H1 (cell line): ENCODE measurements around the gene CDK4. TPM values are rescaled to one million over a fixed set of nuclear protein-coding genes. Genes with fewer than 3 reads are reported as not detected.

Experiments
- CTCF ChIA-PET: fragments of 300-600 bp; sonication (Branson Sonifier 250); formaldehyde crosslinking; loops from one replicate; lab custom pipeline; 2021; ENCODE audit not compliant: partially characterized antibody; lab: Charles Lee
- POLR2A ChIA-PET: fragments of 300-600 bp; sonication (Branson Sonifier 250); formaldehyde crosslinking; loops from one replicate; lab custom pipeline; 2021; ENCODE audit warnings: inconsistent platforms; ENCODE audit not compliant: partially characterized antibody; lab: Charles Lee
- DNase-seq, 2 experiments: peaks; one replicate each; pipeline versions ENCODE4 v3.0.0 to v3.0.0-alpha.2; 2010 to 2022; ENCODE audit warnings: low spot score in 2 of 2, low read depth in 1 of 2, mixed read lengths in 1 of 2
- FAIRE-seq: peaks from 2 replicates; lab custom pipeline; 2011; peaks lifted over from hg19 to GRCh38; lab: Jason Lieb, UNC
- H2AFZ ChIP-seq: 2 replicates; pipeline ENCODE4 v1.8.1; 2012; ENCODE audit warnings: low read length, inconsistent platforms
- H2AK5ac ChIP-seq: 2 replicates; pipeline ENCODE4 v1.6.1; 2013; ENCODE audit warnings: low read depth, low read length
- H2BK120ac ChIP-seq: replicated peaks from 2 replicates; pipeline ENCODE3; 2013; ENCODE audit warnings: low read depth, low read length, inconsistent platforms
- H2BK12ac ChIP-seq: 2 replicates; pipeline ENCODE4 v1.6.1; 2013; ENCODE audit warnings: low read depth, low read length
- H2BK15ac ChIP-seq: 2 replicates; pipeline ENCODE4 v1.6.1; 2013; ENCODE audit warnings: low read length
- H2BK20ac ChIP-seq: 2 replicates; pipeline ENCODE4 v1.6.1; 2013; ENCODE audit warnings: low read length
- H2BK5ac ChIP-seq: 2 replicates; pipeline ENCODE4 v1.6.1; 2013; ENCODE audit warnings: low read depth, low read length
- H3K14ac ChIP-seq: 2 replicates; pipeline ENCODE4 v1.6.1; 2013; ENCODE audit warnings: inconsistent platforms; ENCODE audit not compliant: insufficient read length
- H3K18ac ChIP-seq: 2 replicates; pipeline ENCODE4 v1.6.1; 2013; ENCODE audit warnings: low read length; ENCODE audit errors: extremely low read depth
- H3K23ac ChIP-seq: 2 replicates; pipeline ENCODE4 v1.6.1; 2013; ENCODE audit warnings: inconsistent platforms; ENCODE audit not compliant: insufficient read length
- H3K23me2 ChIP-seq: 2 replicates; pipeline ENCODE4 v1.6.1; 2013; ENCODE audit warnings: low read depth, low read length
- H3K27ac ChIP-seq: 2 replicates; pipeline ENCODE4 v1.6.1; 2011; ENCODE audit warnings: low read depth, low read length, inconsistent platforms
- H3K27me3 ChIP-seq, 4 experiments: replicated peaks in 1 of 4; 1 replicate in 1 of 4; 2 replicates in 3 of 4; pipeline versions ENCODE4 v1.6.1 to v1.8.1; 2011 to 2013; ENCODE audit warnings: low read length in 3 of 4, mild to moderate bottlenecking in 3 of 4, inconsistent platforms in 2 of 4, mixed read lengths in 2 of 4, moderate library complexity in 1 of 4; ENCODE audit not compliant: control insufficient read depth in 3 of 4, insufficient read depth in 3 of 4; ENCODE audit errors: extremely low read depth in 1 of 4
- H3K36me3 ChIP-seq, 4 experiments: 2 replicates each; pipeline versions ENCODE4 v1.6.1 to v1.8.1; 2011 to 2013; ENCODE audit warnings: mild to moderate bottlenecking in 4 of 4, low read length in 3 of 4, moderate library complexity in 2 of 4, control low read depth in 1 of 4, inconsistent platforms in 1 of 4; ENCODE audit not compliant: insufficient read depth in 4 of 4, control insufficient read depth in 2 of 4
- H3K4ac ChIP-seq: replicated peaks from 2 replicates; pipeline ENCODE3; 2013; ENCODE audit warnings: low read length, low read depth, mixed read lengths, inconsistent platforms; ENCODE audit not compliant: insufficient read length
- H3K4me1 ChIP-seq, 4 experiments: replicated peaks in 1 of 4; 1 replicate in 1 of 4; 2 replicates in 3 of 4; pipeline versions ENCODE4 v1.6.1 to v1.8.1; 2011 to 2013; ENCODE audit warnings: low read length in 3 of 4, inconsistent platforms in 2 of 4, mixed read lengths in 1 of 4; ENCODE audit not compliant: insufficient read depth in 4 of 4, control insufficient read depth in 3 of 4
- H3K4me2 ChIP-seq, 2 experiments: 2 replicates each; pipeline versions ENCODE4 v1.6.1 to v1.8.1; 2011 to 2013; ENCODE audit warnings: low read depth in 2 of 2, low read length in 2 of 2, control low read depth in 1 of 2, inconsistent platforms in 1 of 2, mild to moderate bottlenecking in 1 of 2; ENCODE audit not compliant: insufficient read depth in 1 of 2
- H3K4me3 ChIP-seq, 4 experiments: fragments of 200-600, 300-600 bp in 1 of 4; sonication (generic), shearing (Covaris generic), sonication (Bioruptor Twin) in 1 of 4; 2 replicates each; pipeline versions ENCODE4 v1.5.1 to v1.8.1; 2011 to 2016; ENCODE audit warnings: low read length in 4 of 4, low read depth in 3 of 4, control low read depth in 2 of 4, inconsistent platforms in 2 of 4, mild to moderate bottlenecking in 2 of 4, mixed read lengths in 1 of 4, moderate library complexity in 1 of 4; ENCODE audit not compliant: insufficient read depth in 2 of 4; ENCODE audit errors: extremely low read depth in 1 of 4
- H3K56ac ChIP-seq: replicated peaks from 2 replicates; pipeline ENCODE3; 2013; ENCODE audit warnings: low read depth, mild to moderate bottlenecking, mixed read lengths, low read length, inconsistent platforms; ENCODE audit not compliant: insufficient read length
- H3K79me1 ChIP-seq: 2 replicates; pipeline ENCODE4 v1.6.1; 2013; ENCODE audit warnings: low read depth, low read length, control low read depth
- H3K79me2 ChIP-seq, 2 experiments: 2 replicates each; pipeline versions ENCODE4 v1.6.1 to v1.8.1; 2012 to 2013; ENCODE audit warnings: low read length in 2 of 2, mild to moderate bottlenecking in 2 of 2, inconsistent platforms in 1 of 2; ENCODE audit not compliant: insufficient read depth in 2 of 2, control insufficient read depth in 1 of 2
- H3K9ac ChIP-seq, 4 experiments: replicated peaks in 1 of 4; 1 replicate in 1 of 4; 2 replicates in 3 of 4; pipeline versions ENCODE4 v1.6.1 to v1.8.1; 2011 to 2013; ENCODE audit warnings: low read depth in 3 of 4, low read length in 3 of 4, control low read depth in 2 of 4, mild to moderate bottlenecking in 2 of 4, moderate library complexity in 2 of 4, inconsistent platforms in 1 of 4; ENCODE audit errors: extremely low read depth in 1 of 4
- H3K9me3 ChIP-seq, 2 experiments: 2 replicates each; pipeline versions ENCODE4 v1.6.1 to v1.8.1; 2012 to 2013; ENCODE audit warnings: mild to moderate bottlenecking in 2 of 2, moderate library complexity in 2 of 2, control low read depth in 1 of 2, inconsistent platforms in 1 of 2, low read depth in 1 of 2, low read length in 1 of 2, mixed read lengths in 1 of 2; ENCODE audit not compliant: insufficient read depth in 2 of 2
- H4K20me1 ChIP-seq, 2 experiments: replicated peaks in 1 of 2; 2 replicates each; pipeline versions ENCODE3 to v1.8.1; 2011 to 2013; ENCODE audit warnings: inconsistent platforms in 2 of 2, low read length in 2 of 2, mild to moderate bottlenecking in 1 of 2; ENCODE audit not compliant: insufficient read depth in 2 of 2, control insufficient read depth in 1 of 2
- H4K5ac ChIP-seq: 2 replicates; pipeline ENCODE4 v1.6.1; 2013; ENCODE audit warnings: low read length, low read depth, mixed read lengths, inconsistent platforms; ENCODE audit not compliant: insufficient read length
- H4K8ac ChIP-seq: 2 replicates; pipeline ENCODE4 v1.8.0; 2013; ENCODE audit warnings: mild to moderate bottlenecking, moderate library complexity, low read length, inconsistent platforms; ENCODE audit not compliant: insufficient read depth; ENCODE audit errors: extremely low read depth
- H4K91ac ChIP-seq: replicated peaks from 2 replicates; pipeline ENCODE3; 2013; ENCODE audit warnings: low read length, mixed read lengths, inconsistent platforms; ENCODE audit not compliant: insufficient read length
- CEBPB ChIP-seq: IDR thresholded peaks from 2 replicates; pipeline ENCODE4 v1.6.1; 2012; ENCODE audit warnings: low read depth, low read length
- RAD21 ChIP-seq, 2 experiments: IDR thresholded peaks in 1 of 2; conservative IDR thresholded peaks in 1 of 2; 2 replicates each; pipeline ENCODE4 v1.6.1; 2011; ENCODE audit warnings: low read depth in 2 of 2, low read length in 2 of 2, improper control_type of control experiment in 1 of 2, inconsistent platforms in 1 of 2, mild to moderate bottlenecking in 1 of 2, moderate library complexity in 1 of 2
- ZNF274 ChIP-seq: IDR thresholded peaks from 2 replicates; pipeline ENCODE4 v1.7.0; 2012; ENCODE audit warnings: low read length, borderline replicate concordance; ENCODE audit errors: extremely low read depth
- WGBS, 2 experiments: shearing (Covaris generic) in 1 of 2; methylation state at CpG; one replicate each; pipeline versions ENCODE4 v1.1.6 to v1.1.7; 2013 to 2015; ENCODE audit warnings: low lambda C conversion rate in 2 of 2, mixed read lengths in 2 of 2, inconsistent platforms in 1 of 2, low coverage in 1 of 2, missing lambda C conversion rate in 1 of 2; ENCODE audit not compliant: insufficient replicate concordance in 2 of 2, insufficient coverage in 1 of 2, insufficient read length in 1 of 2; ENCODE audit errors: extremely low coverage in 1 of 2, missing lambda C conversion rate in 1 of 2; 5-methylcytosine and 5-hydroxymethylcytosine counted together
- polyA plus RNA-seq, 7 experiments: library from polyadenylated mRNA; depleted of rRNA in 3 of 7; stranded (reverse) in 5 of 7; unstranded in 2 of 7; fragments of >200 nt in 5 of 7; fragments of 200-250 nt in 2 of 7; gene quantifications; 1 replicate in 5 of 7; 2 replicates in 1 of 7; 4 replicates in 1 of 7; pipeline versions ENCODE4 v1.2.1 to v1.2.3, GENCODE V29; 2011 to 2013; ENCODE audit warnings: missing spikeins in 2 of 7, mixed read lengths in 2 of 7
- total RNA-seq: library from RNA; stranded (reverse); fragmentation: NEBNext Ultra II Directional; extraction: Animal tissue kit (Norgen Biotek cat#: 25700); gene quantifications from 2 replicates; pipeline ENCODE4 v1.2.1, GENCODE V29; 2021

The CDK4 gene
- total and polyA plus RNA-seq, 2 of the 8 experiments (the other 6 are each of a cell fraction or from before 2014, with no cell fraction given): 174 to 368 TPM

DNA sequence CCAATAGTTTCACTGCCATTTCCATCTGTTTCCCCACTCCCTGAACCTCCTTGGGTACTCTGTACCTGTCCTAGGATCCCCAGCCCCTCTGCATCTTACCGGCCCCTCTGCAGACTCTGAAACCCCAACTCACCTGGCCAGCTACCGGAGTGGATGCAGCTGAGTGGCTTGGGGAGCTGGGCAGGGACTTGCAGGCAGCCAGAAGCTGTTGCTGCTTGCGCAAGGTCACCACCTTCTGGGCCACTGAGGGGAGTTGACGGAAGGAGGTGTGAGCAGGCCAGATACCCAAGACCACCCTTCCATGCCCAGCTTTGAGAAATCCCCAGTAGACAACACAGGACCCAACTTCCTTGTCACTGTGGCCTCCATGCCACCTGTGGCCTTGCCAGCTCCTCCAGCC lies 19.8 kb downstream of the CDK4 start:
- H3K36me3 ChIP-seq: no peaks in the 10 kb centered on the region; a peak in 1 of 8 replicates
- H3K4ac ChIP-seq: no peak overlapping the region
- no peak overlapping the region for H4K91ac ChIP-seq
- H2BK5ac ChIP-seq: no peak overlapping the region
- H3K4me3 ChIP-seq: no peak overlapping the region
- ChIA-PET POLR2A (interaction anchor here (0.9 to 3.4 kb wide), 4 partner anchors 9 to 112 kb away, joined by 3 to 10 read pairs (median 5); partner anchors contain the start of gene TSPAN31), CTCF (interaction anchor here (0.5 to 2.6 kb wide), 12 partner anchors 9 to 272 kb away, joined by 3 to 19 read pairs (median 4); partner anchors contain the start of genes B4GALNT1 and TSPAN31)
- no peaks in the 10 kb centered on the region for H3K79me1 ChIP-seq
- TF ChIP-seq CEBPB (0 out of 2 replicates have a peak, but pooled peaks have one; percentile 17), ZNF274 (no peak), RAD21 (IDR thresholded peaks at IDR 0.05 in 1 of 2, conservative IDR thresholded peaks at IDR 0.05 in 1 of 2; ENCODE audit: low read depth in 2 of 2, low read length in 2 of 2) (no peak)
- H2BK20ac ChIP-seq: no peak overlapping the region
- H3K23ac ChIP-seq: no peak overlapping the region
- no peak overlapping the region for H2BK12ac ChIP-seq
- H3K79me2 ChIP-seq: no peaks in the 10 kb centered on the region
- peaks cover 0 to 19% of the 10 kb centered on the region in 2 experiments for H4K20me1 ChIP-seq
- H2BK15ac ChIP-seq: no peak overlapping the region
- no peak overlapping the region for H2BK120ac ChIP-seq
- no peak overlapping the region for H2AK5ac ChIP-seq
- H4K8ac ChIP-seq: no peak overlapping the region
- H3K14ac ChIP-seq: no peak overlapping the region
- H3K27me3 ChIP-seq: peaks cover 36 to 96% (median 80%) of the 10 kb centered on the region in 4 experiments
- H3K23me2 ChIP-seq: peaks cover under 1% of the 10 kb centered on the region; the same call in 1 of the 2 replicates
- no peak overlapping the region for H3K9ac ChIP-seq
- H3K27ac ChIP-seq: no peak overlapping the region
- no peak overlapping the region for H4K5ac ChIP-seq
- WGBS, 2 experiments: 73% methylated on average over 4 of the region's 4 CpGs; no CpG with 5 or more reads in 1 of the 2 experiments
- FAIRE-seq: no peak
- H3K56ac ChIP-seq: no peak overlapping the region
- peaks cover 6 to 21% (median 13%) of the 10 kb centered on the region in 4 experiments; a peak in 6 of 7 replicates for H3K4me1 ChIP-seq
- no peaks in the 10 kb centered on the region for H3K9me3 ChIP-seq
- no peak overlapping the region for H3K4me2 ChIP-seq
- DNase-seq: no peak
- no peak overlapping the region for H2AFZ ChIP-seq
- H3K18ac ChIP-seq: no peak overlapping the region
